Islet of Langerhans (tissue), 1 donor: Measurements from ENCODE around the gene PTPN4.
"Not testable (repeated sequence)": the region's sequence is repeated elsewhere in the genome, so short reads cannot be mapped to it uniquely, and the experiment has no call there.

Source experiments
- FAIRE-seq: peaks from one replicate; lab custom pipeline; 2011; peaks lifted over from hg19 to GRCh38; lab: Jason Lieb, UNC

PTPN4 gene

DNA sequence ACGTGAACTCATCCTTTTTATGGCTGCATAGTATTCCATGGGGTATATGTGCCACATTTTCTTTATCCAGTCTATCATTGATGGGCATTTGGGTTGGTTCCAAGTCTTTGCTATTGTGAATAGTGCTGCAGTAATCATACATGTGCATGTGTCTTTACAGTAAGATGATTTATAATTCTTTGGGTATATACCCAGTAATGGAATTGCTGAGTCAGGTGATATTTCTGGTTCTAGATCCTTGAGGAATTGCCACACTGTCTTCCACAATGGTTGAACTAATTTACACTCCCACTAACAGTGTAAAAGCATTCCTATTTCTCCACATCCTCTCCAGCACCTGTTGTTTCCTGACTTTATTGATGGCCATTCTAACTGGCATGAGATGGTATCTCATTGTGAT, 262.8 kb downstream of the PTPN4 start:
- not testable (repeated sequence) for FAIRE-seq

DNA sequence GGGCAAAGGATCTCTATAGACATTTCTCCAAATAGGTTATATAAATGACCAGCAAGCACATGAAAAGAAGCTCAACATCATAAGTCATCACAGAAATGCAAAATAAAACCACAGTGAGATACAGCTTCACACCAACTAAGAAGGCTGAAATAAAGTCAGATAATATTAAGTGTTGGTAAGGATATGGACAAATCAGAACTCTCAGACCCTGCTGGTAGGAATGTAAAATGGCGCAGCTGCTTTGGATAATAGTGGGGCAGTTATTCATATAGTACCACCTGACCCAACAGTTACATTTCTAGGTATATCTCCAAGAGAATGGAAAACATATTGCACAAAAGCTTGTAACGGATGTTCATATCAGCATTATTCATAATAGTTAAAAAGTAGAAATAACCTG, 267.2 kb downstream of the PTPN4 start:
- FAIRE-seq: no peak

DNA sequence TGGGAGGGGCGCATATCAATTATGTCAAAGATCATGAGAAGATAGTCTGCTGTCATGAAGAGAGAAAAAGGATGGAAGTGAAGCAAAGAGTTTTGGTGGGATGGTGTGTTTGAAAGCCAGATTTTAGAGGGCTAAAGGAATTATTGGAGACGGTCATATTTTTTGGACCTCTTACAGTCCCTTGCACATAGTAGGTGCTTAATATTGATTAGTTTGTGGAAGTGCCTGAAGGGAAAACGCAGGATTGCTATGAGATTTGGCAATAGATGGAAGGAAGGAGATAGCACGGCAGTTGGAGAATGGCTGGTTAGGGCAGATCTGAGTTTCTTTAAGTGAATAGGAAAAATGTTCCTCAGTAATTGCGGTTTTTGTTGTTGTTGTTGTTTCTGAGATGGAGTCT, 269.1 kb downstream of the PTPN4 start:
- FAIRE-seq: no peak

GRCh38 chr2:120029672-120030640, 270.2 kb downstream of the PTPN4 start:
- FAIRE-seq: no peak

DNA sequence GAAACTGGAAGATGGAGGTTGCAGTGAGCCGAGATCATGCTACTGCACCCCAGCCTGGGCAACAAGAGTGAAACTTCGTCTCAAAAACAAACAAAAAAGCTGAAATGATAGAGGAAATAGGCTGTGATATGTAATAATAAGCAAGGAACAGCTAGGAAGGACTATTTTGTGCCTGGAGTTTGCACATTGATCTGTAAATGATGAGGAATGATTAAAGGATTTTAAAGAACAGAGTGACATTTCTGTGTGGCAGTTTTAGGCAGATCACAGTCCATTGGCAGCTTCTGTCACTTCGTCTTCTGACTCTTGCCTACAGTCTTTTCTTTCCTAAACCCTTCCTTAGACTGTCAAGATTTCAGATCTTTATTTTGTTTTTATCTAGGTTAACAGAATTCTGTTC, 272.6 kb downstream of the PTPN4 start:
- FAIRE-seq: no peak
